AG04450 (cell line): ENCODE measurements around the gene CNOT3. TPM values are rescaled to one million over a fixed set of nuclear protein-coding genes. Genes with fewer than 3 reads are reported as not detected.
"Not testable (repeated sequence)": the region's sequence is repeated elsewhere in the genome, so short reads cannot be mapped to it uniquely, and the experiment has no call there.

Source experiments
- CTCF ChIA-PET: fragments of 300-600, 350-600 bp; formaldehyde crosslinking; extraction: SDS; loops from one replicate; lab custom pipeline; 2022; ENCODE audit warnings: antibody characterized with exemption, inconsistent platforms; lab: Charles Lee
- POLR2A ChIA-PET: fragments of 350-600 bp; formaldehyde crosslinking; extraction: SDS; loops from one replicate; lab custom pipeline; 2021; ENCODE audit warnings: antibody characterized with exemption, inconsistent platforms; lab: Yijun Ruan, JAX
- DNase-seq: peaks from one replicate; pipeline ENCODE4 v3.0.0-alpha.2; 2011; ENCODE audit warnings: low read depth, low spot score
- H3K27ac ChIP-seq: one replicate; pipeline ENCODE4 v1.5.1; 2012; ENCODE audit warnings: low read depth, low read length, control low read depth
- H3K27me3 ChIP-seq: one replicate; pipeline ENCODE4 v1.6.0; 2012; ENCODE audit warnings: low read length; ENCODE audit not compliant: control insufficient read depth, insufficient read depth
- H3K4me3 ChIP-seq: 2 replicates; pipeline ENCODE4 v1.5.1; 2011; ENCODE audit warnings: mild to moderate bottlenecking, low read depth, low read length, control low read depth
- H3K9me3 ChIP-seq: 2 replicates; pipeline ENCODE4 v1.5.1; 2012; ENCODE audit warnings: low read length; ENCODE audit not compliant: control insufficient read depth, insufficient read depth
- polyA plus RNA-seq: library from polyadenylated mRNA; depleted of rRNA; stranded (reverse); fragments of >200 nt; gene quantifications from 2 replicates; pipeline ENCODE4 v1.2.3, GENCODE V29; 2011
- TF ChIP-seq, protein P1 (sequence below): IDR thresholded peaks from 2 replicates; pipeline ENCODE4 v1.5.1; 2011; ENCODE audit warnings: low read depth, low read length, control low read depth, inconsistent platforms

CNOT3 gene
- polyA plus RNA-seq, 1 experiment: 9.9 TPM

DNA sequence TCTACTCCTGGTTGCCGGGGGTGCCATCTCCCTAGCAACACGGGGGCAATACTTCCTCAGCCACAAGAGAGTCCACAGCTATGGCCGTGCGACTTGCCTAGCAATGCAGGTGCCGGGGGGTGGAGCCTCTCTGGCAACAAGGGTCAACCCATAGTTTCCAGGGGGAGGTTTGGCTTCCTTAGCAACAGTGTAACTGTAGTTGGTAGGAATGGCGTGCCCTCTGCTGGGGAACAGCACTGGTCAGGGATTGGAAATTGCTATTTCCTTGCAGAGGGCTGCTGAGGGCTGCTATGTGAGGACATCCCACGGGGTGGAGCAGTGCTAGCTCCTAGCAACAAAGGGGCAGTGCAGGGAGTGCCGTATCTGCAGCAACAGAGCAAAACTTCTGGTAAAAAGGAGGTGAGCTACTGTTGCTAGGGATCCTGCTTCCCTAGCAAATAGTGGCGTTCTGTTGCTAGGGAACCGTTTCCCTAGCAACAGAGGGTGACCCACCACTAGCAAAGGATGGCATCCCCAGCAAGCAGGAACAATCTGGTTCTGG, 42.4 kb downstream of the CNOT3 start:
- DNase-seq: no peak
- TF ChIP-seq, protein P1, sequence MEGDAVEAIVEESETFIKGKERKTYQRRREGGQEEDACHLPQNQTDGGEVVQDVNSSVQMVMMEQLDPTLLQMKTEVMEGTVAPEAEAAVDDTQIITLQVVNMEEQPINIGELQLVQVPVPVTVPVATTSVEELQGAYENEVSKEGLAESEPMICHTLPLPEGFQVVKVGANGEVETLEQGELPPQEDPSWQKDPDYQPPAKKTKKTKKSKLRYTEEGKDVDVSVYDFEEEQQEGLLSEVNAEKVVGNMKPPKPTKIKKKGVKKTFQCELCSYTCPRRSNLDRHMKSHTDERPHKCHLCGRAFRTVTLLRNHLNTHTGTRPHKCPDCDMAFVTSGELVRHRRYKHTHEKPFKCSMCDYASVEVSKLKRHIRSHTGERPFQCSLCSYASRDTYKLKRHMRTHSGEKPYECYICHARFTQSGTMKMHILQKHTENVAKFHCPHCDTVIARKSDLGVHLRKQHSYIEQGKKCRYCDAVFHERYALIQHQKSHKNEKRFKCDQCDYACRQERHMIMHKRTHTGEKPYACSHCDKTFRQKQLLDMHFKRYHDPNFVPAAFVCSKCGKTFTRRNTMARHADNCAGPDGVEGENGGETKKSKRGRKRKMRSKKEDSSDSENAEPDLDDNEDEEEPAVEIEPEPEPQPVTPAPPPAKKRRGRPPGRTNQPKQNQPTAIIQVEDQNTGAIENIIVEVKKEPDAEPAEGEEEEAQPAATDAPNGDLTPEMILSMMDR: peak; percentile 42
- Histone ChIP-seq H3K9me3 (no peaks in the 10 kb centered on the region), H3K4me3 (no peak overlapping the region), H3K27me3 (no peaks in the 10 kb centered on the region), H3K27ac (no peak overlapping the region)
- CTCF ChIA-PET: interaction anchor here (0.6 to 1.8 kb wide), 4 partner anchors 9 to 48 kb away, joined by 3 to 6 read pairs (median 4); partner anchors contain the start of gene MBOAT7
- POLR2A ChIA-PET: interaction anchor here (0.8 to 0.9 kb wide), 2 partner anchors 12 to 21 kb away, joined by 3 to 4 read pairs; no protein-coding TSS in a partner anchor

DNA sequence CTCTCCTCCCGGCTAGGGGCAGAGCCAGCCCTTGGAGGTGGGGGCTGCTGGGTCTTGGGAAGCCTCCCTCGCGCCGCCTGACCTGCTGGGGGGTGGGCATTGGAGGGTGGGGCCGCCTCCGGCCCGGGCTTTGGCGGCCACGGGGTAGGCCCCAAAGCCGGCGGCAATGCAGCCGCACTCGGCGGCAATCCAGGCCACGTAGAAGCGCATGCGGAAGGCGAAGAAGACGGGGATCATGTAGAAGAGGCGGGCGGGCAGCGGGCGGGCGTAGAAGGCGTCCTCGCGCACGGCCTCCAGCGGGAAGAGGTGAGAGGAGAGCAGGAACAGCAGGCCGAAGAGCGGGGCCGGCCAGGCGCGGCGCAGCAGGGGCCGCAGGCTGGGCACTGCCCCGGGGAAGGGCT, 43.1 kb downstream of the CNOT3 start:
- Histone ChIP-seq H3K4me3 (no peak overlapping the region), H3K27me3 (no peaks in the 10 kb centered on the region), H3K27ac (no peak overlapping the region), H3K9me3 (no peaks in the 10 kb centered on the region)
- DNase-seq: no peak
- TF ChIP-seq, protein P1: no peak
- POLR2A ChIA-PET: no interaction called here
- CTCF ChIA-PET: interaction anchor here (1.1 to 1.8 kb wide), 2 partner anchors 11 to 12 kb away, joined by 4 to 6 read pairs; no protein-coding TSS in a partner anchor

DNA sequence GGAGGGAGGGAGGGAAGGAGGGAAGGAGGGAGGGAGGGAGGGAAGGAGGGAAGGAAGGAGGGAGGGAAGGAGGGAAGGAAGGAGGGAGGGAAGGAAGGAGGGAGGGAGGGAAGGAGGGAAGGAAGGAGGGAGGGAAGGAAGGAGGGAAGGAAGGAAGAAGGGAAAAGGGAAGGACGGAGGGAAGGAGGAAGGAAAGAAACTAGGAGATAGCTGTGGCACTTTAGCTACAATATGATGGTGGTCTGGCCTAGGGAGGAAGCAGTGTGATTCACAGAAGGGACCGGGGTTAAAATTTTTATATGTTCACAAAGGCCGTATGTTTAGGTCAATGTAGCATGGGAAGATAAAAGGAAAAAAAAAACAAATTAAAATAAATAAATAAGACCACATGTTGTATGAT, 44.3 kb downstream of the CNOT3 start:
- POLR2A ChIA-PET, H3K4me3 ChIP-seq, DNase-seq, H3K27ac ChIP-seq, H3K9me3 ChIP-seq, H3K27me3 ChIP-seq: not testable (repeated sequence)
- CTCF ChIA-PET: interaction anchor here (1.8 kb wide), 1 partner anchor 13 kb away, joined by 6 read pairs; no protein-coding TSS in a partner anchor

DNA sequence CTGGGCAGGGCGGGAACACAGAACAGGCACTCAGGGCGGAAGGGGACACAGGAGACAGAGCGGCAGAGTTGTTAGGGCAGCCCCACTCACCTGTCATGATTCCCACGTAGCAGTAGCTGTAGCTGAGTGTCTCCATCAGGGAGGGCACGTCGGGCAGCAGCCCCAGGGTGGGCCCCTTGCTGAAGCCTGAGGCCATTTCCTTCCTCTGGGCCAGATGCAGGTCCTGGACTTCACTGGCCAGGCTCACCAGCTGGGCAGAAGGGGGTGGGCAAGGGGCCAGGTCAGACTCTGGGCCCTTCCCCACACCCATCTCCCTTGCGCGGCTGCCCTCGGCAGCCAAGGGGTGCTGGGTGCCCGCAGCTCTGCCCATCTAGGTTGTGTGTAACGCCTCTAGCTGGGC, 45.9 kb downstream of the CNOT3 start:
- CTCF ChIA-PET: no interaction called here
- TF ChIP-seq, protein P1: no peak
- no peak for DNase-seq

DNA sequence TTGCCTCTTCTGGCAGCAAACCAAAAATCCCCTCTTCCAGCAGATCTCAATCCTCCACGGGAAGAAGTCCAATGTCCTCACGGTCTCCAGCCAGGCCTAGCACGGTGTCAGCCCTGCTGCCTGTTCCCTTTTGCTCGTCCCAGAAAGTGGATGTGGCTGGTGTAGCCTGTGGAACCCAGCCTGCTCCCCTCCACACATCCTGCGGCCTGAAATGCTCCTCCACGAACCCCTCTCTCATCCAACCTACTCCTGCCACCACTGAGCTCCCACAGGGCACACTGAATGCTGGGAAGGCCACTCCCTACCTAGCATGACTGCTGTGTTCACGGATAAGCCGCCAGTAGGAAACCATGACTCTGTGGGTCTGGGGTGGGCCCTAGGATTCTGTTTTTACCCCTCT, 48.8 kb downstream of the CNOT3 start:
- Histone ChIP-seq H3K27ac (no peak overlapping the region), H3K9me3 (no peaks in the 10 kb centered on the region), H3K4me3 (no peak overlapping the region), H3K27me3 (no peaks in the 10 kb centered on the region)
- ChIA-PET CTCF (no interaction called here), POLR2A (no interaction called here)
- DNase-seq: no peak
- TF ChIP-seq, protein P1: no peak

More for the DNA sequence above, 45.9 kb downstream of the CNOT3 start:
- H3K4me3 ChIP-seq: no peak overlapping the region
- H3K27ac ChIP-seq: peak overlapping the region; percentile 11
- POLR2A ChIA-PET: no interaction called here
- H3K27me3 ChIP-seq: no peaks in the 10 kb centered on the region
- no peaks in the 10 kb centered on the region for H3K9me3 ChIP-seq
